HG03521 (cell line): ENCODE data around the gene COL28A1.
"Not testable (repeated sequence)": the region's sequence is repeated elsewhere in the genome, so short reads cannot be mapped to it uniquely, and the experiment has no call there.

Experiments
- ATAC-seq: cut with Tn5 transposase; IDR thresholded peaks from one replicate; pipeline ENCODE4 v1.9.1; 2021; ENCODE audit warnings: mild to moderate bottlenecking, moderate library complexity; ENCODE audit not compliant: unreplicated experiment

COL28A1 gene

GRCh38 chr7:7519528-7519927, 16.1 kb downstream of the COL28A1 start:
- ATAC-seq, result no peak

- no peak for ATAC-seq
Measured at GRCh38 chr7:7519056-7519455, 16.6 kb downstream of the COL28A1 start.

- no peak for ATAC-seq
Measured at GRCh38 chr7:7517754-7518153, 17.9 kb downstream of the COL28A1 start.

- ATAC-seq, result no peak
Measured at GRCh38 chr7:7516662-7517061, 19.0 kb downstream of the COL28A1 start.

GRCh38 chr7:7516156-7516555, 19.5 kb downstream of the COL28A1 start:
- ATAC-seq, result no peak

- no peak for ATAC-seq
Measured at GRCh38 chr7:7512861-7513597, 22.6 kb downstream of the COL28A1 start.

- ATAC-seq, result no peak
Measured at GRCh38 chr7:7510794-7511193, 24.9 kb downstream of the COL28A1 start.

- no peak for ATAC-seq
Measured at GRCh38 chr7:7505915-7506314, 29.8 kb downstream of the COL28A1 start.

GRCh38 chr7:7504910-7505704, 30.6 kb downstream of the COL28A1 start:
- no peak for ATAC-seq

- ATAC-seq, result no peak
Measured at GRCh38 chr7:7499892-7500291, 35.8 kb downstream of the COL28A1 start.

GRCh38 chr7:7498856-7499255, 36.8 kb downstream of the COL28A1 start:
- ATAC-seq, result no peak

GRCh38 chr7:7496311-7496710, 39.4 kb downstream of the COL28A1 start:
- ATAC-seq, result no peak

GRCh38 chr7:7495171-7495570, 40.5 kb downstream of the COL28A1 start:
- no peak for ATAC-seq

GRCh38 chr7:7491044-7491443, 44.6 kb downstream of the COL28A1 start:
- ATAC-seq, result no peak

- ATAC-seq, result no peak
Measured at GRCh38 chr7:7490003-7490402, 45.7 kb downstream of the COL28A1 start.

- ATAC-seq, result no peak
Measured at GRCh38 chr7:7489546-7489945, 46.1 kb downstream of the COL28A1 start.

GRCh38 chr7:7486362-7486761, 49.3 kb downstream of the COL28A1 start:
- no peak for ATAC-seq

GRCh38 chr7:7484072-7484471, 51.6 kb downstream of the COL28A1 start:
- ATAC-seq, result no peak

- ATAC-seq, result no peak
Measured at GRCh38 chr7:7481802-7482201, 53.9 kb downstream of the COL28A1 start.

- no peak for ATAC-seq
Measured at GRCh38 chr7:7479275-7479805, 56.3 kb downstream of the COL28A1 start.

GRCh38 chr7:7478569-7478968, 57.1 kb downstream of the COL28A1 start:
- no peak for ATAC-seq

GRCh38 chr7:7477641-7478040, 58.0 kb downstream of the COL28A1 start:
- ATAC-seq, result not testable (repeated sequence)
